ENCODE data around the gene PODXL. TPM values are rescaled to one million over a fixed set of nuclear protein-coding genes. Genes with fewer than 3 reads are reported as not detected.

The PODXL gene
- total and polyA plus RNA-seq, 2 of the 8 experiments (the other 6 are each of a cell fraction or from before 2014, with no cell fraction given), result 638 to 925 TPM

- Histone ChIP-seq H3K23ac (ENCODE audit: insufficient read length) (no peak overlapping the region), H3K27ac (ENCODE audit: low read depth, low read length) (no peak overlapping the region; the same call in 1 of the 2 replicates), H4K91ac (replicated peaks; ENCODE audit: insufficient read length, low read length) (peak overlapping the region; percentile 81), H3K36me3 (ENCODE audit: control insufficient read depth in 2 of 4, insufficient read depth in 4 of 4, low read length in 3 of 4) (no peaks in the 10 kb centered on the region), H3K79me1 (ENCODE audit: low read depth, low read length) (no peaks in the 10 kb centered on the region), H3K56ac (replicated peaks; ENCODE audit: insufficient read length, low read depth, low read length) (no peak overlapping the region), H2BK20ac (ENCODE audit: low read length) (peak overlapping the region; percentile 100; the same call in 1 of the 2 replicates), H4K20me1 (replicated peaks in 1 of 2; ENCODE audit: control insufficient read depth in 1 of 2, insufficient read depth in 2 of 2, low read length in 2 of 2) (no peaks in the 10 kb centered on the region), H3K79me2 (ENCODE audit: control insufficient read depth in 1 of 2, insufficient read depth in 2 of 2, low read length in 2 of 2) (no peaks in the 10 kb centered on the region), H3K18ac (ENCODE audit: extremely low read depth, low read length) (peak overlapping the region; percentile 85), H2AFZ (ENCODE audit: low read length) (no peak overlapping the region), H2AK5ac (ENCODE audit: low read depth, low read length) (0 out of 2 replicates have a peak overlapping the region, but pooled peaks have one; percentile 68), H2BK12ac (ENCODE audit: low read depth, low read length) (peak overlapping the region; percentile 95; the same call in 1 of the 2 replicates), H3K27me3 (replicated peaks in 1 of 4; ENCODE audit: control insufficient read depth in 3 of 4, extremely low read depth in 1 of 4, insufficient read depth in 3 of 4, low read length in 3 of 4) (no peaks in the 10 kb centered on the region; a peak in 1 of 7 replicates), H2BK15ac (ENCODE audit: low read length) (peak overlapping the region; percentile 48; the same call in 1 of the 2 replicates), H3K23me2 (ENCODE audit: low read depth, low read length) (no peaks in the 10 kb centered on the region), H3K14ac (ENCODE audit: insufficient read length) (no peak overlapping the region), H2BK5ac (ENCODE audit: low read depth, low read length) (peak overlapping the region; percentile 78; the same call in 1 of the 2 replicates), H4K5ac (ENCODE audit: insufficient read length, low read depth, low read length) (peak overlapping the region; percentile 3), H3K9me3 (ENCODE audit: insufficient read depth in 2 of 2, low read depth in 1 of 2, low read length in 1 of 2) (no peaks in the 10 kb centered on the region), H4K8ac (ENCODE audit: extremely low read depth, insufficient read depth, low read length) (no peak overlapping the region), H3K4me2 (ENCODE audit: insufficient read depth in 1 of 2, low read depth in 2 of 2, low read length in 2 of 2) (no peak overlapping the region), H3K4me1 (replicated peaks in 1 of 4; ENCODE audit: control insufficient read depth in 3 of 4, insufficient read depth in 4 of 4, low read length in 3 of 4) (peaks cover 0 to 17% (median 9%) of the 10 kb centered on the region in 4 experiments; a peak in 5 of 7 replicates), H3K9ac (replicated peaks in 1 of 4; ENCODE audit: extremely low read depth in 1 of 4, low read depth in 3 of 4, low read length in 3 of 4) (no peak overlapping the region; a peak in 2 of 7 replicates), H2BK120ac (replicated peaks; ENCODE audit: low read depth, low read length) (peak overlapping the region; percentile 94), H3K4me3 (ENCODE audit: extremely low read depth in 1 of 4, insufficient read depth in 2 of 4, low read depth in 3 of 4, low read length in 4 of 4) (no peak overlapping the region), H3K4ac (replicated peaks; ENCODE audit: insufficient read length, low read depth, low read length) (peak overlapping the region; percentile 27)
- no peak for FAIRE-seq
- WGBS, 2 experiments (ENCODE audit: extremely low coverage in 1 of 2, insufficient coverage in 1 of 2, insufficient read length in 1 of 2, insufficient replicate concordance in 2 of 2, low coverage in 1 of 2, low lambda C conversion rate in 2 of 2, missing lambda C conversion rate in 1 of 2), result 81% methylated on average over 16 of the region's 16 CpGs; no CpG with 5 or more reads in 1 of the 2 experiments
- ChIA-PET POLR2A (ENCODE audit: partially characterized antibody) (interaction anchor here (0.8 to 3.1 kb wide), 9 partner anchors 9 to 81 kb away, joined by 3 to 15 read pairs (median 5); no protein-coding TSS in a partner anchor), CTCF (ENCODE audit: partially characterized antibody) (interaction anchor here (0.6 to 3.0 kb wide), 10 partner anchors 9 to 1835 kb away, joined by 3 to 7 read pairs (median 4); no protein-coding TSS in a partner anchor)
- peak in 1 of 2 experiments; percentile 60 for DNase-seq (ENCODE audit: low read depth in 1 of 2, low spot score in 2 of 2)
- TF ChIP-seq POLR2A (IDR thresholded peaks at IDR 0.05; ENCODE audit: control extremely low read depth in 1 of 2, low read depth in 2 of 2, low read length in 2 of 2) (no peak), CTCF (IDR thresholded peaks at IDR 0.05; ENCODE audit: control extremely low read depth in 1 of 3, insufficient read depth in 1 of 3, low read depth in 1 of 3, low read length in 3 of 3) (peak in 2 of 3 experiments; percentile 7 to 14; a peak in 2 of 4 replicates)
Observed at GRCh38 chr7:131581241-131582051, 25.0 kb upstream of the PODXL start.

All from H1 (cell line).